ENCODE measurements around the gene MGAT3.
"Not testable (repeated sequence)": the region's sequence is repeated elsewhere in the genome, so short reads cannot be mapped to it uniquely, and the experiment has no call there.

The MGAT3 gene

DNA sequence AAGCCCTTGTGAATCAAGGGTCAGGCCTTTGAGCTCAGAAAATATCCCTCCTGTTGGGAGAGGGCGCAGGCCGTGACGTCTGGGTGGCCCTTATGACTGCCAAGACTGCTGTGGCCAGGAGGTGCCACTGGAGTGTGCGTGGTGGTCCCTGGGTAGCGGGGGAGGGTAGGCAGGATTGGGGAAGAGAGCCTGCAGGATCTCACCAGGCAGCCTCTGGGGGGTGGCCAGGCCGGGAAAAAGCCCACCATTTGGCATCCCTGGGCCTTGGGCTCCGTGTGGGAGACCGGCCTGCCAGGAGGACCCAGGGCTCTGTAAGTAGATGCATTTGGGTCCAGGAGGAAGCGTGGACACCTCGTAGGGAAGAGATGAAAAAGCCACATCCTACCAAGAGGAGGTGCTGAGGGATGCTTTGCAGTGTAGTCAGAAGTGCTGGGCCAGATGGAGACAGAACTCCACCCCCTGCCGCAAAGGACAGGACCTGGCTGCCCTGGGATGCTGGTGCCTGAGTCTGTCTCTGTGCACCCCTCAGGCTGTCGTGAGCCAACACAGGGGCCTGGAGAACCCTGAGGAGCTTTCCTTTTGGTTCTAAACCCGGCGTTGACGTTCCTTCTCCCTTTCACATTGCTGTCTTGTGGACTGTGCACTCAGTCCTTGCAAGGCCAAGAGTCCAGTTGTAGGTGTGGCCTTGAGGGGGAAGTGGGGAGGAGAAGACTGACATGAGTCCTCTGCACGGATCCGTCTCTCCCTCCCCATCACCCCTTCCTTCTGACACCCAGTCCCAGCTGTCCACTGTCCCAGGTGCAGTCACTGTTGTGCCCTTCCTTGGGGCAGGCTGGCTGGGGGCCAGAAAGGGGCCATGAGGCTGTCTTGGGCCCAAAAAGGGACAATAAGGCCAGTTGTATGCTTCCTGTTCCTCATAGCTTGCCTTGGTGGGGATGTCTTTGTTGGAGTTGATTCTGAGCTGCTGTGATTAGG, 32.6 kb downstream of the MGAT3 start:
- DNase-seq = no peak

DNA sequence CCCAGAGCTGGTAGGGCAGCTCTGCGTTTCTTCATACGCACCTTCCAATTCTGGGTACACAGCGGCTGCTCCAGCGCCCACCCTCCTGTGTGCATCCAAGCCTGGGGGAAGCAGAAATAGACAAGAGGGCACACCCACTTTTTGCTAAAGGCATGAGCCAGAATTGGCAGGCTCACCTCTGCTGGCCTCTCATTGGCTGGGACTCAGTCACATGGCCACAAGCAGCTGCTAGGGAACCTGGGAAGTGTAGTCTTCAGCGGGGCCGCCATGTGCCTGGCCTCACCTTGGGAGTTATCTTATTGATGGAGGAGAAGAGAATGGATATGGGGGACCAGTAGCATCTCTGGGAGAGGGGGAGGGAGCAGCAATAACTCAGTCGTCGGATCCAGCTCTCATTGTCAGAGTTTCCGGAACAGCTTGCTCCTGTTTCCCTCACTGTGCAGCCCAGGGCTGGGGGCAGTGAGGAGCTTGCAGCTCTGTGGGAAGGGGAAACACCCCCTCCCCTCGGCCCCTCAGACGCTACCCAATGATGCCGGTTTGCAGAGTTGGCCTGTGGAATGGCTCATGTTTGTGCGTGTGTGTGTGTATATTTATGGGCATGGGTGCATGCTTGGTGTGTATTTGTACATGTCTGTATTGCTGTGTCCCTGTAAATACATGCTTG, 33.5 kb downstream of the MGAT3 start:
- DNase-seq = peak in 55 of 58 donors; percentile 25 to 91 (median 74)

DNA sequence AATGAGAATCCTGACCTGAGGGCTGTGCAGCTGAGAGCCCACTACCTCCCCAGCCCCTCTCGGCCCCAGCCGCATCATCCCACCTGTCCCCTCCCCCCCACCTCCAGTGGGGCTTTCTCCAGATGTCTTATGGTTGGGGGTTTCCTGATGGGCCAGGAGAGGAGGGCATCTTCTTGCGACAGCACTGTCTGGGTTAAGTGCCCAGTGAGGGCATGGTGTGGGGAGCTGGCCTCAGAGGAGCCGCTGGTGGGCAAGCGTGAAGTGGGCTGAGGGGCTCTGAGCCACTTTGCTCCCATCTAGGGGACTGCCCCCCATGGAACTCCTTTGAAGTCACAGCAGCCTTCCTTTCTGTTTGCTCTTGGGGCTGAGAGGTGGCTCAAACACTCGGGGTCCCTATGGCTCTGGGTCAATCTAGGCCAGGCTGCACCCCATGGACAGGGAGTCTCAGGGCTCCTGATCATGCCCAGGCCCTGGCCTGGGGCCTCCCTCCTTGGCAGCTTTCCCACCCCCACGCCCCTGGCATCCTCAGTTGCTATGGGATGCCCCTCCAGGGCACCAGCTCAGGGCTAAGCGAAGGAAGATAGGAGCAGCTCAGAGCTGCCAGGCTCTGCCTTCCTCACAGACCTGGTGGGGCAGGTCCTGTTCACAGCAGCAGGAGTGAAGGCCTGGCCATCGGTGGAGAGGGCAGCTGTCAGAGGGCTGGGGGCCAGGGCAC, 34.3 kb downstream of the MGAT3 start:
- no peak for DNase-seq

DNA sequence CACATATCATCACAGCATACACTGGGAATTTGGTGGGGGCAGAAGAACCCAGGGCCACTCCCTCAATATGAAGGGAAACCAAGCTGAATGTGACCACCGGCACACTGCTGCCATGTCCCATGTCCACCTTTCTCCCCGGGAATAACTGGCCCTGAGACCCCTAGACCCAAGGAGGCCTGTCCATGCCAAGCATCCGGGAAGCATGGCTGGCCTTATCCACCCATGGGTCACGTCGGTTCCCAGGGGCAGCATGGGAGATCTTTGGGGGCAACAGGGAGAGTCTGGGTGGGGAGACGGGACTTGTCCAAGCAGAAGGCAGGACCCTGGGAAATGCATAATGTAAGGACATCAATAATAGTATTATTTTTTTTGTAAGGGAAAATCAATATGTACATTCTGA, 34.9 kb downstream of the MGAT3 start:
- DNase-seq = no peak

DNA sequence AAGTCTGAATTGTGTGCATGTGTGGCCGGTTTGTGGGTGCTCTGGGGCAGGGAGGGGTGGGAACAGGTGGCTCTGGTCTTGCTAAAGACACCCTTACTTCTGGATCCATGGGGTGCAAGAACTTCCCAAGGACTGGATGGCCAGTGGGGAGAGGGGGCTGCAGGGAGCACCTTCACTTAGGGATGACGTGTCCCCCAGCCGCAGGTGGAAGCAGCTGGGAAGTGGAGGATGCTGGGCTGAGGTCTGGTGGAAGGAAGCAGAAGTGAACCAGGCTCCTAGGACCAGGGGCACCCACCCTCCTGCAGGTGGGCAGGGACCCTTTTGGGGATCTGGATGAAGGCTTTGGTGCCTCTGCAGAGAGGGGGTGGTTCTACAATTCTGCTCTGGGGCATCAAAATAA, 35.4 kb downstream of the MGAT3 start:
- DNase-seq = no peak

DNA sequence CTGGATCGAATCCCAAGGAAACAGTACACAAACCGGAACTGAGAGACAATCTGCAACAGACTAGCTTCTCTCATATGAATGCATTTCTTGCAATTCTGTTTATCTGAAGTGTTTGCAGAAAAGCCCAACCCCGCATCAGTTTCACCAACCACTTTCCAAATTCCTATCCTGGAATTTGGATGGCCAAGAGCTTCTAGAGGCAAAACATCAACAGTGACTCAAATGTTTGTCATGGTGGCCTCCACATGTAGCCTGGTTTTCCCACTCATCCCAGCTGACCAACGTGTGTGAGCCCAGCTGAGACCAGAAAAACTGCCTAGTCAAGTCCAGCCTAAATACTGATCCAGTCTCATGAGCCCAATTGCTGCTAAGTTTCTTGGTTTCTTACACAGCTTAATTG, 36.9 kb downstream of the MGAT3 start:
- no peak for DNase-seq

DNA sequence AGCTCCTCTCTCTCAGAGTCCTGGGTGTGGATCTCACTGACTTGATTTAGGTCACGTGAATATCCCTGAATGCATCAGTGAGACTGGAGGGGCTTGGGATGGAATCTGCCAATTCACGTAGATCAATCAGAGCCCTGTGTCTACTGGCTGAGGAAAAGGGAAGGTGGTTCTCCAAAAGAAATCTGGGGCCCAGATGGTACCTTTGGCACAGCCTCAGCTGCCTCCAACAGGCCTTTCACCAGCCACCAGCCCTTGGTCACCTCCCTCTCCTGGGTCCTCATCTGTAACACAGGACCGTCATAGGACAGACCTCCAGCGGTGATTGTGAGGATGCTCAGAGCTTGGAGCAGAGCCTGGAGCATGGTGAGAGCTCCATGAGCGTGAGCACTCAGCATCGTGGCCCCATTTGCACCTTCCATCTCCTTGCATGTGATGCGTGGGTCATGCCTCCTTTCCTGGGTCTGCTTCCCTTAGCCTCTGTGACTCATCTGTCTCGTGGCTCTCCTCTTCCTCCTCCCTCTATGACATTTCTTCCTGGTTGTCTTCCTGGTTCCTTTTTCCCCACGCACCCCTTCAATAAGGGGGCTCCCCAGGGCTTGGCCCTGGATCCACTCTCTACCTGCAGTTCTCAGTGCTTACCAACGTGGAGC, 37.8 kb downstream of the MGAT3 start:
- DNase-seq = no peak

DNA sequence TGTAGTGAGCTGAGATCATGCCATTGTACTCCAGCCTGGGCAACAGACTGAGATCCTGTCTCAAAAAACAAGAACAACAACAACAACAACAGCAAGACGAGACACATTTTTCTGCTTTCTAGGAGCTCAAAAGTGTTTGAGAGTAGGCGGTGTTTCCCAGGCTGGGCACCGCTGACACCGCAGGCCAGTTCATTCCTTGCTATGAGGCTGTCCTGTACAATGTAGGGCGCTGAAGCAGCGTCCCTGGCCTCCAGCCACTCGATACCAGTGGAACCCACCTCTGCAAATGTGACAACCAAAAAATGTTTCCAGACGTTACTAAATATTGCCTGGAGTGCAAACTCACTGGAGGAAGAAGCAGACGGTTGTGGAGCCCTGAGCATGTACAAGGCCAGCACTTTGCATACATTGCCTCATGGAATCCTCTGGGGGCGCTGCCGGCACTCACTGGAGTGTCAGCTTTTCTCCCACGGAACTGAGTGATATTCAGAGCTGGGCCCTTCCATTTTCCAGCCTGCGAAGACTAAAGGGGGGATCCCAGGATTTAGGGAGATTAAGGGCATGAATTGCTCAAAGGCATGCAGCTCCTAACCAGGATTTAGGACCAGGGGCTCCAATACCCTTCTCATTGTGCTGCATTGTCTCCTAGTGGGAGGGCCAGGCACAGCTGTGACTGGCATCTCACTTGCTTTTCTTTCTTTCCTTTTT, 39.5 kb downstream of the MGAT3 start:
- DNase-seq = peak in 56 of 58 donors; percentile 14 to 91 (median 76)

DNA sequence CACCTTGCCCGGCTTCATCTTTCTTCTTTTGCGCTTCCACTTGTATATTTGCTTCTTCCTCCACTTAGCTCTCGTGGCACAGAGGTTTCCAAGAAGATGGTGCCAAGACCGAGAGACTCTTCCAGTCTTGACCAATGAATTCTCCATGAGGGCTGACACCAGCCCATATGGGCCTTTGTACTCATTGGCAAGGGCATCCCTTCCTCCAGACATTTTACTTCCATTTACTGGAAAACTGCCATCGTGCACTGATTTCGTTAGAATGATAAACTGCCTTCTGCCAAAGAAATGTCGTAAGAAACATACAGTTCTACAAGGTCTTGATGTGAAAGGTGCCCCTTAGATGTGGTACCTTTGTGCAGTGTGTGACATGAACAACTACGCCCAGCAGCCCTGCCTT, 40.6 kb downstream of the MGAT3 start:
- DNase-seq = no peak

DNA sequence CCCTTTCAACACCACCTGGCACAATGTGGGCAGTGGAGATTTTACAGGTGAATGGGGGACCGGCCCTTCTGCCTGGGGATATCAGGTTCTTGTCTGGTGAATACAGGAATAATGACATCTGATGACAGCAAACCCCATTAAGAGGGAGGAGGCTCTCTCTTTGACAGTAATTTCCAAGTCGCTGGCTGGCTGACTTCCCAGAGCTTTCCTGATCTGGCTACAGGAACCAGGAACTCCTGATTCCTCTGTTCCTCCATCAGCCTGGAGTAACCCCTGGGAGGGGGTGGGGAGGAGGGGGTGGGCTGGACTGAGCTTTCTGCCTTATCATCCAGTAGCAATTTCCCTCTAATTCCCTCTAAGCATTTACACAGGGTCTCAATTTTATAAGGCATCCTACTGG, 41.6 kb downstream of the MGAT3 start:
- DNase-seq = peak in 12 of 58 donors; percentile 26 to 67 (median 55)

DNA sequence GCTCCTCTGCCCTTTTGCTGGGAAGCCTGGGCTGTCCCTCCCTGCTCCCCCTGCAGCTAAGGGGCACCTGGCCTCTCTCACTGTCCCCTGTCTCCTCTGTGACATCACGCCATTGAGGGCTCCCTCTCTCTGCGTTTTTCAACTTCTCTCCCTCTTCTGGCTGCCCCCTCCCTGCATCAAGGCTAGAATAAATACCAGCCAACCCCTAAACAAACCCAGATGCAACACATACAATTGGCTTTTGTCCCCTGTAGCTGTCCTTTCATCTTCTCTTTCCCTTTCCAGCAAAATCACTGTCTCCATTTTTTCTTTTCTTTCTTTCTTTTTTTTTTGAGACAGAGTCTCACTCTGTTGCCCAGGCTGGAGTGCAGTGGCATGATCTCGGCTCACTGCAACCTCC, 42.0 kb downstream of the MGAT3 start:
- peak in 21 of 58 donors; percentile 19 to 77 (median 48) for DNase-seq

DNA sequence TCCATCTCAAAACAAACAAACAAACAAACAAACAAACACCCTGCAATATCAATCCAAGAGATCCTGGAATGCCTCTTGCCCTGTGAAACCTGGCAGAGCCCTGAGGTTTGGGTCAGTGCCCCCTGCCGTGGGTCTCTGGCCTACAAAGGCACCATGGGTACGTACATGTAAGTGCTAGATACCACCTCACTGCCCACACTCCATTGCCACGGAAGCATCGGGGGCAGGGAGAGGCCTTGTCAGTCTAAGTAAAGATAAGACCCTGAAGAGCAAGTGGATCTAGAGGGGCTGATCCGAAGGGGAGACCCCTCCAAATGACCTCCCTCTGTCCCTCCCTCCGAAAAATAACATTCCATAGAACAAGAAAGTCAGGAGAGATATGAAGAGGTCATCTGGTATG, 43.3 kb downstream of the MGAT3 start:
- no peak for DNase-seq

DNA sequence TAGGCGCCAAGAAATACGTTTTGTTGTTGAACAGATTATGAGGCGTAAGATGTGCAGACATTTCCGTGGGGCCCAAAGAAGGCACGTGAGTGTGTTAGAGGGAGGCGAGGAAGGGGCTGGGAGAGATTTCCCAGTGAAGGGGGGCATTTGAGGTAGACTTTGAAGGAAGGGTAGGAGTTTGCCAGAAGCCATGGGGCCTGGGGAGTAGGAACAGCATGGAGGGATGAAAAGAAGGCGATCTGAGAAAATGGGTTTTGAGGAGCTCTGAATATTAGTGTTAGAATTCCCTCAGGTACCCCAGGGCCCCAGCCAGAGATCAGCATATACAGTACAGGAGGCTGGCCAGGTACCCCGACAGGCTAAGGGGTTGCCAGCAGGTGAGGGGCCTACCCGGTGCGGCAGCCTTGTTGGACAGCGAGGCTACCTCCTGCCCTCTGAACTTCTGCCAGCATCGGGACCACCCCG, 44.9 kb downstream of the MGAT3 start:
- no peak for DNase-seq

DNA sequence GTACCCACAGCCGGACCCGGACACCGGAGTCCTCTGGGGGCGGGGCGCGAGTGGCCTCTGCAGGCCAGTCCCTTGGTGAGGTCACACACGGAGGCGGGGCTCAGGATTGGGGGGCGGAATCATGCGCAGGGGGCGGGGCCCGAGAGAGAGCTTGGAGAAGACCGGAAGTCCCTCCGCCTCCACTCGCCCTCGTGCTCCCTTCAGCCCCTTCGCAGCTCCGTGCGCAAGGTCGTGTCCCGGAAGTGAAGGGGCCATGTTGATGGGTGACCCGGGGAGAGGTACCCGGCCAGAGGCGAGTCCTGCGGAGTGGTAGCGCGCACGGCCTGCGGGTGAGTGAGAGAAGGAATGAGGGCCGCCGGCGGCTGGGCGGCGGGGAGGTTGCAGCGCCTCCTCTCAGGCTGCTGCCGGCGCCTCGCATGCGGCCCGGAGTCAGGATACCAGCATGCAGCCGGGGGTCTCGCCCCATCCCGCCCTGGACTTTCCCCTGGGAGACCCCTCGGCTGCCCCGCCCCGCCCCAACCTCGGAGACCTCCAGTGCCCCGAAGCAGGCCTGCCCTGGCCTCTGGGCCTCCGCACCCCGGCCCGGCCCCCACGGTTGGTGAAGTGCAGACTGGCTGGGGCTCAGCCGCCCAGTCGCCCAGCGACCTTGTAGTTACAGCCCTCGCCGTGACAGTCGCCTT, 45.4 kb downstream of the MGAT3 start, which contains the start of gene MIEF1:
MIEF1 (plus strand) TSS at position 182 of the 680 bp plus-strand sequence. CDS start 9,005 bp downstream, outside the sequence.
- DNase-seq = peak; percentile 63 to 99 (median 96)

DNA sequence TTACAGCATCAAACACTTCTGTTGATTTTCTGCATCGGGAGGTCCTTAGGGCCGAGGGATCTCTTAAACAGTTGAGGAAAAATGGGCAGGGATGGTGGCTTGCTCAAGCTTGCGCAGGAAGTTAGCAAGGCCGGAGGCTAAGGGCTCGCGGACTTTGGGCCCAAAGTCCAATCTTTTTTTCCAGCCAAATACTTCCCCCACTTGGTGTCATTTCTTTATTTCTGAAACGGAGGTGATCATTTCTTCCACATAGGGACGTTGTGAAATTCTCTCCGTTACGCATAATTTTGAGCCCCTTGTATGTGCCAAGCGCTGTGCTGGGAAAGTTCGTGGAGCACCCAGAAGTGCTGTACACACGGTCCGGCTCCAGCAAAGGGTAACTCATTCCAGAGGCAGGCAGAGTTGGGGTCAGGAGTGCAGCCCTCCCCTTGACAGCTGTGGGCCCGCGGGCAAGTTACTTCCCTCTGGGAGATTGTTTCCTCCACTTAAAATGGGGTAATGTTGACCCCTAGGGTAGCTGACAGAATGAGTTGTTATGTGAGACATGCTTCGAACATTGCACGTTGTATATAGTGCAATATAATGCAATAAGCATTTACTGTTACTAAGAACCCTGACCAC, 46.1 kb downstream of the MGAT3 start:
- DNase-seq = no peak

DNA sequence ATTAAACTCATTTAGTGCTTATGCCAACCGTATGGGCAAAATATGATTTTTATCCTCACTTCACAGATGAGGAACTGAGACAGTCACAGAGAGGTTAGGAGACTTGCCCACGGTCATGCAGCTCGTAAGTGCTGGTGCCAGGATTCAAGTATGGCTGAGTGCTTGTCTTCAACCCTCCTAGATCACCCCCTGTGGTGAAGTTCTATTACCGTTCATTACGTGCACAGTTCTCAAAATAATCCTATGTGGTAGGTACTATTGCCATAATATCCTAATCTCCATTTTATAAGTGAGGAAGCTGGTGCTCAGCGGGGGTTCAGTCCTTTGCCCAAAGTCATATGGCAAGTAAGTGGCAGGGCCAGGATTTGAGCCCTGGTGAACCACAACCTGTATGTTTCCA, 46.8 kb downstream of the MGAT3 start:
- DNase-seq = no peak

DNA sequence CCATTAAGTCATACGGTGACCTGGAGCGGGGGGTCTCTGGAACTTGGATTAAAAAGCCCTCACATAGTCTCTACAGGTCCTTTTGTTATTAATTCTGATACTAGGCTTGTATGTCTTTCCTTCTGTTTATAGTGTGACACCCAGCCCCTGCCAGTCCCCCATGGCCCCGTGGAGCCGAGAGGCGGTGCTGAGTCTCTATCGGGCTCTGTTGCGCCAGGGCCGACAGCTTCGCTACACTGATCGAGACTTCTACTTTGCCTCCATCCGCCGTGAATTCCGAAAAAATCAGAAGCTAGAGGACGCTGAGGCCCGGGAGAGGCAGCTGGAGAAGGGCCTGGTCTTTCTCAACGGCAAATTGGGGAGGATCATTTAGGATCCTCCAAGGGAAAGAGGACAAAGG, 47.3 kb downstream of the MGAT3 start:
- DNase-seq = no peak

DNA sequence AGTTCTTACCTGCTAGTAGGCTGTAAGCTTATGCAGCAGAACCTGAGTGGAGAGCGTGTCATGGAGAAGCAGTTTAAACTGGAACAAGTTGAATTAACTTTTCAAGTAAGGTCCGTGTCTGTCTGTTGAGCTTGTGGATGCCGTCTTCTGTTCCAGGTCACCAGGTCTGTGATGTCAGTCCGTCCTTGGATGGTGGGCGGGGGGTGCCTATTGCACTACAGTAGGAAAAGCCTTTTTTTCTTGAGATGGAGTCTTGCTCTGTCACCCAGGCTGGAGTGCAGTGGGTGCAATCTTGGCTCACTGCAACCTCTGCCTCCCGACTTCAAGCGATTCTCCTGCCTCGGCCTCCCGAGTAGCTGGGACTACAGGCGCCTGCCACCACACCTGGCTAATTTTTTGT, 50.2 kb downstream of the MGAT3 start:
- DNase-seq = not testable (repeated sequence)

DNA sequence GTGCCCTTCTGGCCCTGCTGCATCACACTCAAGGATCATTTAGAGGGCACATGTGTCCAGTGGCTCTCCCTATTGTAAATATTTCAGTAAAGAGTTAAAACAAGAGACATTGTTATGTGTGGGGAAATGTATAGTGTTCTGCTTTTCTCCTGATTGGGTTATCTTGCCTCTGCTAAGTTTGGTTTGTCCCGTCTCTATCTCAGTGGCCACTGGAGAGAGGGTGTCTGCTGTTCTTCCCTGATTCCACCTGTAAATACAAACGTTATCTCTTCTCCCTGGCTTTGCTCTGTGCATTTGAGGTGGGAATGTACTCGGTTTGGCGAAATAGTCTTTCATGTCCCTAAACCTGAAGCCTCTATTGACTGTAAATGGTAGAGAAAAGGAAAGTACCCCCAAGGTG, 51.6 kb downstream of the MGAT3 start:
- no peak for DNase-seq
